Activated naive CD4-positive, alpha-beta T cell treated with anti-CD3 and anti-CD28 coated beads, Interleukin-2, amount 10 ng/mL, durations not matched to agents 7 days and 5 days (primary cell): ENCODE results near the gene SPRTN.

Source experiments
- CTCF ChIA-PET: fragments of 350-600 bp; sonication (Branson Sonifier 250); formaldehyde crosslinking; loops from one replicate; lab custom pipeline; 2021; ENCODE audit warnings: antibody characterized with exemption; lab: Charles Lee
- DNase-seq: peaks from one replicate; pipeline ENCODE4 v3.0.0-alpha.2; 2020
- H3K27ac Mint-ChIP-seq: one replicate; pipeline ENCODE4 v1.8.0; 2021; ENCODE audit warnings: mild to moderate bottlenecking, moderate library complexity, mixed read lengths
- H3K27me3 Mint-ChIP-seq: one replicate; pipeline ENCODE4 v1.8.0; 2021; ENCODE audit warnings: mild to moderate bottlenecking, mixed read lengths
- H3K36me3 Mint-ChIP-seq: one replicate; pipeline ENCODE4 v1.8.0; 2021; ENCODE audit warnings: mixed read lengths
- H3K4me1 Mint-ChIP-seq: one replicate; pipeline ENCODE4 v1.8.0; 2021; ENCODE audit warnings: mixed read lengths
- H3K4me3 Mint-ChIP-seq: one replicate; pipeline ENCODE4 v1.8.0; 2021; ENCODE audit warnings: mild to moderate bottlenecking, moderate library complexity, mixed read lengths
- H3K9me3 Mint-ChIP-seq: one replicate; pipeline ENCODE4 v1.8.0; 2021; ENCODE audit warnings: mixed read lengths

SPRTN gene

GRCh38 chr1:231395076-231395997 lies 57.2 kb downstream of the SPRTN start:
- H3K27ac Mint-ChIP-seq = no peak overlapping the region
- no peak for DNase-seq
- peaks cover 25% of the 10 kb centered on the region for H3K36me3 Mint-ChIP-seq
- no peak overlapping the region for H3K4me3 Mint-ChIP-seq
- no peaks in the 10 kb centered on the region for H3K9me3 Mint-ChIP-seq
- H3K4me1 Mint-ChIP-seq = peaks cover 10% of the 10 kb centered on the region
- no peaks in the 10 kb centered on the region for H3K27me3 Mint-ChIP-seq
- CTCF ChIA-PET = no interaction called here

- H3K27ac Mint-ChIP-seq = no peak overlapping the region
- H3K36me3 Mint-ChIP-seq = peaks cover 29% of the 10 kb centered on the region
- CTCF ChIA-PET = no interaction called here
- DNase-seq = no peak
- H3K27me3 Mint-ChIP-seq = no peaks in the 10 kb centered on the region
- no peaks in the 10 kb centered on the region for H3K9me3 Mint-ChIP-seq
- peaks cover 7% of the 10 kb centered on the region for H3K4me1 Mint-ChIP-seq
- H3K4me3 Mint-ChIP-seq = no peak overlapping the region
Observed at GRCh38 chr1:231395998-231396390, 57.9 kb downstream of the SPRTN start.

- Mint-ChIP-seq H3K36me3 (peaks cover 29% of the 10 kb centered on the region), H3K27me3 (no peaks in the 10 kb centered on the region), H3K4me1 (peaks cover 7% of the 10 kb centered on the region), H3K27ac (no peak overlapping the region), H3K4me3 (no peak overlapping the region), H3K9me3 (no peaks in the 10 kb centered on the region)
- DNase-seq = no peak
- CTCF ChIA-PET = no interaction called here
Observed at GRCh38 chr1:231396643-231397042, 58.5 kb downstream of the SPRTN start.

- H3K27ac Mint-ChIP-seq = no peak overlapping the region
- no peak overlapping the region for H3K4me3 Mint-ChIP-seq
- H3K27me3 Mint-ChIP-seq = no peaks in the 10 kb centered on the region
- peaks cover 7% of the 10 kb centered on the region for H3K4me1 Mint-ChIP-seq
- H3K36me3 Mint-ChIP-seq = peaks cover 28% of the 10 kb centered on the region
- H3K9me3 Mint-ChIP-seq = no peaks in the 10 kb centered on the region
- CTCF ChIA-PET = no interaction called here
- no peak for DNase-seq
Observed at GRCh38 chr1:231397886-231398671, 60.0 kb downstream of the SPRTN start.

DNA sequence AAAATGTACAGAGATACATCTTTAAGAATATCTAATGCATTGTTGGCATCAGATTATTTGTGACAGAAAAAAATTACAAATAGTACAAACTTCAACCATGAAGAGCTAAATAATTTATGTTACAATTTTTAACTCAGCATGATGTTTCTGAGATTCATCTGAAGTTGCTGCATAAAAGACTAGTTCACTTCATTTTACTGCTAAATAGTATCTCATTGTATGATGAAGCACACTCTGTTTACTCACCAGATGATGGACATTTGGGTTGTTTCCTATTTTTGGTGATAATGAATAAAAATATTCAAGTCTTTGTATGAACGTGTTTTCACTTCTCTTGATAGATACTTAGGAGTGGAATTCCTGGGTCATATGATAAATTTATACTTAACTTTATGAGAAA lies 63.4 kb downstream of the SPRTN start:
- Mint-ChIP-seq H3K36me3 (peaks cover 37% of the 10 kb centered on the region), H3K4me3 (no peak overlapping the region), H3K9me3 (no peaks in the 10 kb centered on the region), H3K27me3 (no peaks in the 10 kb centered on the region), H3K27ac (no peak overlapping the region), H3K4me1 (peaks cover 6% of the 10 kb centered on the region)
- CTCF ChIA-PET = no interaction called here
- no peak for DNase-seq

GRCh38 chr1:231404318-231404717 lies 66.2 kb downstream of the SPRTN start:
- Mint-ChIP-seq H3K36me3 (peaks cover 24% of the 10 kb centered on the region), H3K4me1 (peaks cover 7% of the 10 kb centered on the region), H3K27ac (no peak overlapping the region), H3K9me3 (no peaks in the 10 kb centered on the region), H3K4me3 (no peak overlapping the region), H3K27me3 (no peaks in the 10 kb centered on the region)
- DNase-seq = no peak
- CTCF ChIA-PET = no interaction called here
